HG03175 (cell line): ENCODE data around the gene ZBTB5.
"Not testable (repeated sequence)": the region's sequence is repeated elsewhere in the genome, so short reads cannot be mapped to it uniquely, and the experiment has no call there.

Experiments
- ATAC-seq: cut with Tn5 transposase; IDR thresholded peaks from one replicate; pipeline ENCODE4 v1.9.1; 2021; ENCODE audit warnings: mild to moderate bottlenecking, moderate library complexity; ENCODE audit not compliant: unreplicated experiment

Gene ZBTB5

GRCh38 chr9:37486616-37487548 is 21.6 kb upstream of the ZBTB5 start:
- no peak for ATAC-seq

GRCh38 chr9:37486256-37486615 is 21.0 kb upstream of the ZBTB5 start:
- no peak for ATAC-seq

- ATAC-seq, result peak; percentile 96
Observed at GRCh38 chr9:37485389-37486255, 20.4 kb upstream of the ZBTB5 start, which contains the start of gene POLR1E. TSS of gene POLR1E (plus strand) at chr9:37485948. CDS start at chr9:37486048, 100 bp downstream.

GRCh38 chr9:37480759-37481158 is 15.5 kb upstream of the ZBTB5 start:
- no peak for ATAC-seq

- ATAC-seq, result not testable (repeated sequence)
Observed at GRCh38 chr9:37477987-37478619, 12.9 kb upstream of the ZBTB5 start.

GRCh38 chr9:37477443-37477842 is 12.2 kb upstream of the ZBTB5 start:
- ATAC-seq, result not testable (repeated sequence)

GRCh38 chr9:37476930-37477329 is 11.7 kb upstream of the ZBTB5 start:
- ATAC-seq, result no peak

GRCh38 chr9:37474438-37474837 is 9.2 kb upstream of the ZBTB5 start:
- ATAC-seq, result no peak

- ATAC-seq, result not testable (repeated sequence)
Observed at GRCh38 chr9:37473982-37474381, 8.7 kb upstream of the ZBTB5 start.

GRCh38 chr9:37471942-37472684 is 6.9 kb upstream of the ZBTB5 start:
- ATAC-seq, result no peak

- no peak for ATAC-seq
Observed at GRCh38 chr9:37468620-37469019, 3.4 kb upstream of the ZBTB5 start.

GRCh38 chr9:37467530-37467929 is 2.3 kb upstream of the ZBTB5 start:
- not testable (repeated sequence) for ATAC-seq

GRCh38 chr9:37466037-37466709 is 923 bp upstream of the ZBTB5 start:
- ATAC-seq, result no peak

GRCh38 chr9:37464426-37465248 is 613 bp downstream of the ZBTB5 start:
- peak; percentile 41 for ATAC-seq

GRCh38 chr9:37464006-37464405 is 1.2 kb downstream of the ZBTB5 start:
- ATAC-seq, result no peak

- no peak for ATAC-seq
Observed at GRCh38 chr9:37456817-37457216, 8.4 kb downstream of the ZBTB5 start.

- ATAC-seq, result no peak
Observed at GRCh38 chr9:37455884-37456647, 9.2 kb downstream of the ZBTB5 start.

- ATAC-seq, result no peak
Observed at GRCh38 chr9:37454238-37454637, 11.0 kb downstream of the ZBTB5 start.
